Prostate gland (tissue), 2 donors: Measurements from ENCODE around the gene SPTB.

ENCODE experiments used
- POLR2A ChIP-seq: fragments of 450-650 bp; IDR thresholded peaks from one replicate; pipeline ENCODE4 v1.6.1; 2016; ENCODE audit warnings: antibody characterized with exemption, mild to moderate bottlenecking
- TF ChIP-seq, protein P1 (sequence below), 4 experiments: fragments of 200-600 bp in 2 of 4; fragments of 450-650 bp in 2 of 4; sonication (generic) in 2 of 4; IDR thresholded peaks; 1 replicate in 3 of 4; 2 replicates in 1 of 4; pipeline ENCODE4 v1.5.1; 2016 to 2019; ENCODE audit warnings: antibody characterized with exemption in 4 of 4, mild to moderate bottlenecking in 2 of 4, moderate library complexity in 2 of 4

DNA sequence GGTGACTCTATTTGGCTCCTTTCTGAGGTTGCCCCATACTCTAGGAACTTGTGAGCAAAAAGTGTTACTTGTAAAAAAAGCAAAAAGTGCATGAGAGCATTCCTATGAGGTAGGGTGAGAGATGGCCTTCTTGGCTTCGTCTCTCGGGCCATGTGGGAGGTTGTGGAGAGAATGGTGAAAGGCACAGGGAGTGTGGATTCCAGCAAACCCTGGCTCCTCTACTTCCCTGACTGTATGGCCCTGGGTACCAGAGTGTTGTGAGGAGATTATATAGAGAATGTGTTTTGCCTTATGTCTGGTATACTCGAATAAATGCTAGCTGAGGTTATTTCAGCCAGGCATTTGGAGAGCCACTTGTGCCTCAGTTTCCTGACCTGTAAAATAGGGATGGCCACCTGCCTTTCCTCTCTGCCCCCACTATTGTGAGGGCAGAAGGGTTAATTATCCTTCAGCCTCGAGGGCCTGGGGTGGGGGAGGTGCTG is 164.5 kb downstream of the SPTB start:
- TF ChIP-seq, protein P1, sequence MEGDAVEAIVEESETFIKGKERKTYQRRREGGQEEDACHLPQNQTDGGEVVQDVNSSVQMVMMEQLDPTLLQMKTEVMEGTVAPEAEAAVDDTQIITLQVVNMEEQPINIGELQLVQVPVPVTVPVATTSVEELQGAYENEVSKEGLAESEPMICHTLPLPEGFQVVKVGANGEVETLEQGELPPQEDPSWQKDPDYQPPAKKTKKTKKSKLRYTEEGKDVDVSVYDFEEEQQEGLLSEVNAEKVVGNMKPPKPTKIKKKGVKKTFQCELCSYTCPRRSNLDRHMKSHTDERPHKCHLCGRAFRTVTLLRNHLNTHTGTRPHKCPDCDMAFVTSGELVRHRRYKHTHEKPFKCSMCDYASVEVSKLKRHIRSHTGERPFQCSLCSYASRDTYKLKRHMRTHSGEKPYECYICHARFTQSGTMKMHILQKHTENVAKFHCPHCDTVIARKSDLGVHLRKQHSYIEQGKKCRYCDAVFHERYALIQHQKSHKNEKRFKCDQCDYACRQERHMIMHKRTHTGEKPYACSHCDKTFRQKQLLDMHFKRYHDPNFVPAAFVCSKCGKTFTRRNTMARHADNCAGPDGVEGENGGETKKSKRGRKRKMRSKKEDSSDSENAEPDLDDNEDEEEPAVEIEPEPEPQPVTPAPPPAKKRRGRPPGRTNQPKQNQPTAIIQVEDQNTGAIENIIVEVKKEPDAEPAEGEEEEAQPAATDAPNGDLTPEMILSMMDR (IDR thresholded peaks at IDR 0.05) = no peak
- TF ChIP-seq POLR2A = no peak
